NCI-H2227 (cell line): ENCODE data around the gene DTNBP1.

Experiments
- DNase-seq: peaks from one replicate; lab custom pipeline; 2025; ENCODE audit not compliant: unreplicated experiment; lab: John Stamatoyannopoulos, UW

The DTNBP1 gene

DNA sequence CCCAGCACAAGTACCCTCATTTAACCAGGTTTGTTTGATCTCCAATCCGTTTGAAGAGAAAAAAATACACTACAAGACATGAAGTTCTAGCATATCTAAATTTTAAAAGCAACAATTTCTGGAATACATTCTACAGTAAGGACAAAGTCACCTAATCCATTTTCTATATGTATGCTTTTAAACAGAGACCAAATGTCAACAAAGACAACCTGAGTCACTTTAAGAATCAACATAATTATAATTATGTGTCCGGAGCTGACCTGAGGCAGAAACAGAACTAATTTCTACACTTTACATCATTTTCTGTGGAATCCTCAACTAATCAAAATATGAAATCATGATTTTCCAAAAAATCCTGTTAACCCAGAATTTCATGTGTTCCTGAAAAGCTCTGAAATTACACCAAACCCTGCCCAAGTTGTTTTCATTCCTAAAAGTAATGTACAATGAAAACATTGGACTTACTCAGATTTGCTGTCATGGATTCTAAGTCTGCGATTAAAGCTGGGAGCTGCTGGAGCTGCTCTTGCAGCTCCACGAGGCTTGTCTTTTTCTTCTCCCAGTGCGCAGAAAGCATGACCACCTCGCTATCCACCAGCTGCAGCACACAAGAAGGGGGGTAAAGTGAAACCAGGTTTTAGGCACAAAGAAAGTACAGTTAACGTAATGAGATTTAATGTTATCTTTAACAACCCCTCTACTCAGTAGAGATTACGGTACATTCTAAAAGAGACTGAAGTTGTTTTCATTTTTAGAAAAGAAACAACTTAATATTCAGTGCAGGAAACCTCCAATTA is 35.8 kb downstream of the DTNBP1 start:
- no peak for DNase-seq

DNA sequence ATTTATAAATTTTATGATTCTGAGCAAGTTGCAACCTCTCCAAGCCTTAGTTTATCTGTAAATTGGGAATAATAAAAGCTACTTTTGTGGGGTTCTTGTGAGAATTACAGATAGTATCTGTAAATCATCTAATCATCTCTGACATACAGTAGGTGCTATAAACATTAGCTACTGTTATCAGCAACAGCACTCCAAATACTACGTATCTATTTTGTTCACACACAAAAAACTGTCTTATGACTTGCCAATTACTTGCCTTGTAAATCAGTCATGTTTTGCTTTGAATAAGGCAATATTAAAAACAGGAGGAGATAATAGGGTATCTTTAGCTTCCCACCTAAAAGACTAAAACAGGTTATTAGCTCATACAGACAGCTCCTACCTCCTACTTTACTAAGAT is 36.7 kb downstream of the DTNBP1 start:
- DNase-seq, result no peak

DNA sequence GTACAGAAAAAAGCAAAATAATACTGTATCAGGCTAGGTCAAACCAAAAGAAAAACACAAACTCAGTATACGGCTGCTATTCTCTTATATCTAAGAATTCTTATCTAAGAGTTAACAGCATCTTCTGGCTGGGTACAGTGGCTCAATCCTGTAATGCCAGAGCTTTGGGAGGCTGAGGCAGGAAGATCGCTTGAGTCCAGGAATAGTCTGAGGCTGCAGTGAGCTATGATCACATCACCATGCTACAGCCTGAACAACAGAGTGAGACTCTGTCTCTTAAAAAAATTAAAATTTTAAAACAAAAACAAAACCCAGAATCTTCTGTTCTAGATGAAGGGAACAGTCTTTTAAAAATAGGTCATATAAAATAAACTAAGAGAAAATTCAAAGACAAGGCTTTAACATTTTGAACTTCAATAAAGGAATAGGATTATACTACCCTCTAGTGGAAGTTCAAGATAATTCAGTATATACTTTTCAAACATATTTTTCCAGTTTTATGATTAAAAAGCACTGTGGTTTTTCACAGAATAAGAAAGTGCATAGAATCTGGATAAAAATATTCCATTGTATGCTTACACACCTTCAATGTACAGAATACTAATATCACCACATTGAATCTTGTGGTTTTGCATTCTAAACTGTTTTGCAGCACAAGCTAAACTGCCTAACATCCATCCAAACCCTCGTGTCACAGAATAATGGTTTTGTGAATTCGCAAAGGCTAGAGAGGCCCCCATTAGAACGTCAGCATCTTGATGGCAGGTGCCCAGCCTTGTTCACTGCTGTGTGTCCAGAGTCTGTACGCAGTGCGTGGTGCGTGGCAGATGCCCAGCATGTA is 39.3 kb downstream of the DTNBP1 start:
- DNase-seq, result peak; percentile 44

DNA sequence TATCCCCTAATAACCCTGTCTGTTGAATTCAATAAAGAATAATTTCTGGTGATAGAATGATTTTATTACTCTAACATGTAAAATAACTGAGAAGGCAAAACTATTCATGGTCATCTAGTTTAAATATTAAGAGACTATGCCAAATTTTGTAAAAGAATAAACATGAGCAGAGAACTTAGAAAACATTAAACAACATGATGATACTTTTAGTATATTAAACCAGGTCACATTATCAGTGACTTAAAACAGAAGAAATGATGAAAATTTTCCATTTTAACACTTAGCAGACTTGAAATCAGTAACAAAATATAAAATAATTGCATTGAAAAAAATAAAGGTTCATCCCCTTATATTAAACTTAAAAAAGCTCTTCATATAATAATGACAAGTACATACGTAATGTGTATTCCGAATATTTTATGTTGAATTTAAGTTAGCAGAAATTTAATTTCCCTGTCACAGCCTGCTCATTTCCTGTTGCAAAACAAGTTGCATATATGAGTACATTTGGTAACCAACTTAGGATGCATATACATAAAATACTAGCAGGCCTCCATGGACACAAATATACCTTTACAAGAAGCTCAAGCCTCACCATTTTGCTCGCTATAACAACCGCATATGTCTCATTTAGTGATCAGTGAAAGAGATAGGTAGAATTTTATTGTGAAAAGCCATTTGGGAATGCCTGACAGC is 40.6 kb downstream of the DTNBP1 start:
- no peak for DNase-seq

DNA sequence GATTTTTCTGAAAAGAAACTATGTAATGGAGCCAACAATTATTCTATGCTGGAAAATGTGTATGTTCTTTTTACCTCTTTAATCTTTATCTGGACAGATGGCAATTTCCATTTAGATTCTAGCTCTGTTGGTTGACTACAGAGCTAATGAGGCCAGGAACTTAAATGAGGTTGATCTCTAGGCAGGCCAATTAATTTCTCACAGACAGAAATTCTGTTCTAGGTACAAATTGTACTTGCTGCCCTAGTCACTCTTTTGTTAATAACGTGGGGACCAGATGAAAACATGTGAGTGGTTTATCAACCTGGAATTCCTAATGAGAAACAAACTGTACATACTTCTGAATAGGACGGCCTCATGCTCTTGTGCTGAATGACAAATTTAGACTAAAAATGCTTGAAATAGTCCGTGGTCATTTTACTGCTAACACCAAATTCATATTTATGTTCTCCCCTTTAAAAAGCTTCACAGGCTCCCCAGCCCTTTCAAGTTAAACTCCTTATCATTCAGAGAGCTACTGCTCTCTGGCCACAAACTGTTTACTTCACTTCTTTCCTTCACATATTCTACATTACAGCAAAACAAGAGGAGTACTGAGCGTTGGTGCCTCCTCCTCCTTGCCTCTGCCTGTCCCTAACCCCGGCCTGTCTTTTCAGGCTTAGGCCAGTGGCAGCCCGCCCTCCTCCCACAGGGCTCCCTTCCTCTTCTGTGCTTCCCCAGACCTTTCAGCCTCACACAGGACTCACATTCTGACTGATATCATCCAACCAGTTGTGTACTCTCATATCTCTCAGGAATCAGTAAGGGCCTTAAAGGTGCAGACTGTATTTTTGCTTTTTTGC is 41.4 kb downstream of the DTNBP1 start:
- DNase-seq, result no peak

DNA sequence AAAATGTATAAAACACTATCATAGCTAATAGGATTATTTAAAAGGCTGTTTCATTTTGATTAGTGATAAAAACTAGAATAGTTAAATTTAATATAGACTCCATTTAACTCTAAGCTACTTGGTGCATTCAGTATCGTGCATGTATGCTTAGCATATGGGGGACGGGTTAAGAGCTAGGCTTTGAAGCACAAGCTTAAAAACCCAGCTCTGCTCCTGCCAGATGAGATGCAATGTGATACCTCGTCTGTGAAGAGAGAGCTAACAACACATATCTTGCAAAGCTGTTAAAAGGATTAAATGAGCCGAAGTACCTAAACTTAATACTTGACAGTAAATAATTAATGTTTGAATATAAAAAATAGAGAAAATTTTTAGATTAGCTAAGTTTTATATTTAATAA is 42.2 kb downstream of the DTNBP1 start:
- DNase-seq, result no peak

DNA sequence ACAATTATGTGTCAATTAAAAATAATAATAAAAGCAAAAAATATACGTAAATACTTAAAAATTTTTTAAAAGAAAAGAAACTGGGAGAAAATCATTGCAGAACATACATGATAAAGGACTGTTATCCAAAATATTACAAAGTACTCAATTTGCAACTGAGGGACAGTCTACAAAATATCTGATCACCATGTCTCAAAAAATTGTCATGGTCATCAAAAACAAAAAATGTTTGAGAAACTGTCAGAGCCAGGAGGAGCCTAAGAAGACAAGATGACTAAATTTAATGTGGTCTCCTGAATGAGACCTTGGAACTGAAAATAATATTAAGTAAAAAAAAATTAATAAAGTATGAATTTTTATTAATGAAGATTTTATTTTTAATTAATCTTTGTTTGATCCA is 43.5 kb downstream of the DTNBP1 start:
- no peak for DNase-seq

DNA sequence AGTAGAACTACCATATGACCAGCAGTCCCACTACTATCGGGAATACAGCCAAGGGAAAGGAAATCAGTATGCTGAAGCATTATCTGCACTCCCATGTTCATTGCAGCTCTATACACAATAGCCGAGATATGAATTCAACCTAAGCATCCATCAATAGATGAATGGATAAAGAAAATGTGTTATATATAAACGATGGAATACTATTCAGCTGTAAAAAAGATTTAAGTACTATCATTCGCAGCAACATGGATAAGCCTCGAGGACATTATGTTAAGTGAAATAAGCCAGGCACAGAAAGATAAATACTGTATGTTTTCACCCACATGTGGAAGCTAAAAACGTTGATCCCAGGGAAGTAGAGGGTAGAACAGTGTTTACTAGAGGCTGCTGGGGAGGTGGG is 44.1 kb downstream of the DTNBP1 start:
- no peak for DNase-seq

DNA sequence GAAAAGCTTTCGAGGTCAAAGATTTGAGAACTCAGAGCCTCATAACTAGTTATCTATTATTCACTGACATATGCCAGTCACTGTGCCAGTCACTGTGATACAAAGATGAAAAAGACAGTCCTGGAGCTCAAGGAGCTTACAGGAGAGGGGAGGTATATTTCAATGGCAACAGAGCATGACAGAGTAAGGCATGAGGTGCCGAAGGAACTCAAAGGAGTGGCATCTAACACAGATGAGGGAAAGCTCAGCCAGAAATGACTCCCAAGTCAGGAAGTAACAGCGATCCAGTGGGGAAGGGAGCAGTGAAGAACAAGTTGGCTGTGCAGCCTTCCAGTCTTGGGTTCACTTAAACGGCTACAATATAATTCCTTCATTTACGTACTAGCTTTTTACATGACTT is 46.6 kb downstream of the DTNBP1 start:
- DNase-seq, result no peak

DNA sequence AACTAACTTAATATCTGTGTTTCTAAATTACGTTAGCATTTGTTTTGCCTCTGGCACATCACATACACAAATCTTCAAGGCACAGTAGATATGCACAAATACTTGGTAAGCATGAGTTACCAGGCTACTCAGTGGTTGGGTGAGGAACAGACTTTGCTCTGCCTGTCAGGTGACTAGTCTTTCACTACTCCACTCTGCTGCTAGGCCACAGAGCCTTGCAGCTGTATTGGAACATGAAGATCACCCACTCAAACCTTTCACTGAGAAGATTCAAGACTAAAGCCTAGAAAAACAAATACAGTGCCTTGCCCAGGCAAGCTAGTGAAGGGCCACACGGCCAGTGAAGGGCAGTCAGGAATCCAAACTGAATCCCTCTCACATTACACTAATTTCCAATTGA is 47.0 kb downstream of the DTNBP1 start:
- no peak for DNase-seq

DNA sequence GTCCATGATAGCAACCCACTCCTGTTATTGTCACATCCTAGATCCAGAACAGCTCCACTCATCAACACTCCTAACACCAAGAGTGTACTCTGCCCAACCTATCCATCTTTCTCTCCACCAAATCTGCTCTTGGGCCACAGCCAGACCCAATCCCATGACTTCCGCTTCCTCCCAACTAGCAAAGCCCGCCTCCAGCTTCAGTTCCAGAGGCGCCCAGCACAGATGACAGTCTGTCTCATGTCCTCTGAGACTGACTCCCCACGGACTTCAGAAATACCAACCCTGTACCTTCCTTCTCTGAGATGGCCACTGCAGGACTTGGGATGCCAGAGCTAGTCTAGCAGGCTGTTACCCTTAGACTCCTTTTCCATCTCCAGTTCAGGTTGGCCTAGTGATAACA is 48.6 kb downstream of the DTNBP1 start:
- DNase-seq, result no peak

DNA sequence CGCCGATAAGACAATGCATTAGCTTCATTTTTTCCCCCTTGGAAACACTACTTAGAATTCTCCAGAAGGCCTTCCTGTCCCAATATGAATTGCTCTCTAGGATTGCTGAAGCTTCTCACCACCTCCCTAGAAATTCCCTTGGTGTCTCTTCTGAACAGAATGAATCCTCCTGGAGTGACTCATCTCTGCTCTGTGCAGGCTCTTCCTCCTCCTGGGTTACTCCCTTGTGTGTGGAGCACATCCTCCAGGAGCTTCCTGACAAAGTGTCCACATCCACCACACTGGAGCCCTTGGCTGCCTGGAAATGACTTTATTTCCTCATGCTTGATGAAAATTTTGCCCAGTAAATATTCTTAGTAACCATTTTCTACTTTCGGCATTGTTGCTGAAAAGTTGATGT is 54.4 kb downstream of the DTNBP1 start:
- DNase-seq, result no peak

DNA sequence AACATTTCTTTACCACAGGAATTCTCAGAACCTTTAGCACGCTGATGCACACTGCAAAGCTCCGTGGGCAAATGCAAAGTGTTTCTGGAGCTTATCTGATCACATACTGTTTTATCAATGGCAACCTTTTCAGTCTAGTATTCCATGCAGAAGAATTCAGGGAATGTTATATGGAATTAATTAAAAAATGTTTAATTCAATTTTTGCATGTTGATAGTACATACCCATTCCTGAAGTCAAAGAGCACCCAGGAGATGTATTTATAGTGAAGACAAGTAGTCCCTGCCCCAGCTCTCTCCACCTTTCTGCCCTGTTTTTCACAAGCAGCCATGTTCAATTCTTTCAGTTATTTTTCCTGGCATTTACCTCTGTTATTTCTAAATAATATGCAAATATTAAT is 55.2 kb downstream of the DTNBP1 start:
- no peak for DNase-seq

DNA sequence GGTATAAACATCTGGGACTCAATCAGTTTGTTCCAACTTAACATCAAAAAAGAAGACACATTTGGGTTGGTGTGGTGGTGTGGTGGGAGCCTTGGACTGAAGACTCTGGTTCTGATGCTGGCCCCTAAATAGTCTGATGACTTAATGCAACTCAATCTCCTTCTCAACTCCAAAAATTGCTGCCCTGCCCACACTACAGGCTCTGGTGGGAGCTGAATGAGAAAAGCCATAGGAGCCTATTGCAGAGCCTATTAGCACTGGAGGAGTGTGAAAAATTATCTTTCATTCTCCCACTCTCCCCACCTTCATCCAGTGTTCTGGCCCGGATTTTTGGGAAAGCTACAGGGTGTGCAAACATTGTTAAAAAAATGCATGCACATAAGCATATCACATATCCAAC is 56.5 kb downstream of the DTNBP1 start:
- no peak for DNase-seq

DNA sequence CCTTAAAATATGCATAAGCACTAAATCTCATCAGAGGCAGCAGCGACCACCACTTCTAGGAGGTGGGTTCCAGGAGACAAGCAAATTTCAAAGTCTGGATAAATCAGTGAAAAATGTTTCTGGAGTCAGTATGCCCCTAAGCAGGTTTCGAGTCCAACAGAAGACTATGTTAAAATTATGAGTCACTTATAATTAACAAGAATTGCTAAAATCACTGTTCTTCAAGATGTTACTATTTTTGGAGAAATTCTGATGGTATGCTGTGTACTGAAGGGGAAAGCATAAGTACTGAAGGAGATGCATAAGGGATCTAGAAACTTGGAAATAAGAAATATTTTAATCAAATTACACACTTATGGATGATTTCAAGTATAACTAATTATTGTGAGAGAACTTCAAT is 58.0 kb downstream of the DTNBP1 start:
- DNase-seq, result no peak

DNA sequence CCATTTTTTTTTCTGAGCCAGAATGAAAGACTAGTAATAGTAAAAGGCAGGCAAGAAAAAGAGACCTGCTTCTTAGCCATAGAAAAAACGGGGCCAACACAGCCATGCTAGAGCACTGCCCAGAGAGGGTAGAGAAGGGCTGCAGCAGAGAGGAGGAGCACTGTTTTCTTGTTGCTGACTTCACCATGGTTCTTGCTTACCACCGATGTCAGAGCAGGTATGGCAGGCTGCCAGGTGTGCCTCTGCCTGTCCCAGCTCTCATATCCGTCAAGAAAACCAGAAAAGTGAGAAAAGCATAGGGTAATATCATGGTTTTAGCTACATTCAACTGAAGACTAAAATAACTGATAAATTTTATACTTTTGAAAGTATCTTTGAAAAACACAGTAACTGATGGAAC is 60.7 kb downstream of the DTNBP1 start:
- no peak for DNase-seq

DNA sequence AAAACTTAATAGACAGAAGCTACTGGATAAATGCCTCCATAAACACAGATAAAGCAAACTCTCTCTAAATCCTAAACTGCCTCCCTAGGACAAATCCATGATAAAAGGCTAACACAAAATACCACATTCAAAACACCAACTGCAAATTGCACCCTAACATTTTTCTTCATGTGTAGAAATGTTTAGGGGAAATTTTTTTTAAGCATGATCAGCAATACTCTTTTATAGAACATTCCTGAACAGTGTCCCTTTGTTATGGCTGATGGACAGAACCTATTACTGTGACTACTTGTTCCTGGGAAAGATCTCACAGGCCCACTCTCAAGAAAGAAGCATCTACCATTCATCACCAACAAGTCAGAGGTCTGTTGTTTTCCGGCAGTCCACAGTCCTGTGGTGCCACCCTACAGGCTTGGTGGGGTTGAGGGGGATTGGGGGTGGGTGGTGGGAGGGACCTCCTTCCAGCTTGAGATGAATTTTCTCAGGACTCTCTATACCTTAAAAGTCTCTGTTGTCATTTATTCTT is 64.5 kb downstream of the DTNBP1 start:
- no peak for DNase-seq

DNA sequence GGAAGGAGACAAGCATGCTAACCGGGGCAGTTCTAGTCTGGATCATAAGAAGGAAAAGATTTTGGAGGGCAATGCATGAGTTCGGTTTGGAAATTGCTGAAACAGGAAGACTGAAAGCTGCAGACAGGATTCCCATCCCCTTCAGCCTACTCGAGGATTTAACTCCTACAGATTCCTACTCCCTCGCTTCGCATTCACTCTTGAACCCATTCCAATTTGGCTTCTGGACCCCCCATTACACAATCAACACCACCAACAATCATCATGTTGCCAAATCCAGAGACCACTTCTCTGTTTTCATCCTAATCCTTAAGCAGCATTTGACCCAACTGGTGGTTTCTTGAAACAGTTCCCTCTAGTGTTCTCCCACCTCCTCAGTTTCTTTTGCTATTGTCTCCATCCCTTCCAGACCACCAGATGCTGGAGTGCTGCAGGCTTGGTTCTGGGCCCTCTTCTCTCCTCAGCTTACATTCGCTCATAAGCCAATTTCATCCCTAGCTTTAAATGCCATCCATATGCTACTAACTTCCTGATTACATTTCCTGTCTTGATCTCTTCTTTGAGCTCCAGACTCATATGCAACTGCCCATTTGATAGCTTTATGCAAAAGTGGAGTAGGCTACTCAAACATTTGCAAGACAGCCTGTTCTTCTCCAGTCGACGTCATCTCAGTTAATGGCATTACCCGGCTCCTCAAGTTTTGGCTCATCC is 66.5 kb downstream of the DTNBP1 start:
- no peak for DNase-seq

DNA sequence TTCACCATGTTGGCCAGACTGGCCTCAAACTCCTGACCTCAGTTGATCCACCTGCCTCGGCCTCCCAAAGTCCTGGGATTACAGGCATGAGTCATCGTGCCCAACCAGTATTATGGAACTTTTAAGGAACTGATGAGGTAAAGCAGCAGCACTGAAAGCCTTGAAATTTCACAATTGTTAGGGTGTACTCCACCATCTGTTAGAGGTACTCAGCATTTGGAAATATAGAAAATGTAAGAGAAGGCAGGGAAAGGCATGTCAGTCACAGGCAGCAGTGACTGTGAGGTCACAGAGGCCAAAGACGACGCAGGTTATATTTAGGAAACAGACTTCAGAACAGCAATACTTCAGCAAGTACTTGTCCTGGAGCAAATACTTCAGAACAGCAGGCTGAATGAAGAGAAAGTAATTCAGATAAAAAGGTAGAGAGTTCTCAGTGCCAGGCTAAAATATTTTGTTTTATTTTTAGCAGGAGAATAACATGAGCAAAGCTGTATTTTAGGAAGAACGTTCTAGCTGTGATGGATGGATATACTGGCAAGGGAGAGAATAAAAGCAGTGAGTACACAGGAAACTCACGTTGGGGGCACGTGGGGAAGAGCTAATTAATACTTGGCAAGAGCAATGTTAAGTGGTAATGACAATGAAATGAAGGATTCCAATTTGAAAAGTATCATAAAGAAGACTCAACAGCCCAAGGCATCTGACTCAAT is 67.2 kb downstream of the DTNBP1 start:
- DNase-seq, result no peak
